ENCODE results near the gene PHF2.

GRCh38 chr9:93678199-93679019, 102.0 kb downstream of the PHF2 start:
- no peak for TF ChIP-seq CTCF (conservative IDR thresholded peaks at IDR 0.05; ENCODE audit: low read length)
- no peak for TF ChIP-seq EZH2phosphoT487 (IDR thresholded peaks at IDR 0.05; ENCODE audit: borderline replicate concordance)
